Stimulated activated CD4-positive, alpha-beta T cell treated with anti-CD3 and anti-CD28 coated beads, TNF-alpha, amount 100 ng/mL, for 1 hour (primary cell): ENCODE results near the gene CASP1.
"Not testable (repeated sequence)": the region's sequence is repeated elsewhere in the genome, so short reads cannot be mapped to it uniquely, and the experiment has no call there.

Source experiments
- DNase-seq, 3 donors: peaks; one replicate each; pipeline ENCODE4 v3.0.0-alpha.2; 2020; ENCODE audit warnings: low read depth in 3 of 3, low spot score in 1 of 3

Gene CASP1

GRCh38 chr11:105046898-105047579, 12.1 kb upstream of the CASP1 start:
- no peak for DNase-seq

- DNase-seq, result no peak
These were observed 10.8 kb upstream of the CASP1 start for GRCh38 chr11:105045676-105046296.

- not testable (repeated sequence) for DNase-seq
These were observed 9.9 kb upstream of the CASP1 start, which contains the start of gene CARD16 for GRCh38 chr11:105044557-105045524. TSS of gene CARD16 (minus strand) at chr11:105045335. CDS start at chr11:105045297, 38 bp downstream.

GRCh38 chr11:105042178-105042577, 7.2 kb upstream of the CASP1 start:
- no peak for DNase-seq

- no peak for DNase-seq
These were observed 5.8 kb upstream of the CASP1 start for GRCh38 chr11:105040703-105041102.

- not testable (repeated sequence) for DNase-seq
These were observed 556 bp downstream of the CASP1 start for GRCh38 chr11:105034388-105034787.

- no peak for DNase-seq
These were observed 1.2 kb downstream of the CASP1 start for GRCh38 chr11:105033781-105034180.

- no peak for DNase-seq
These were observed 1.6 kb downstream of the CASP1 start for GRCh38 chr11:105033343-105033742.

GRCh38 chr11:105032495-105032894, 2.4 kb downstream of the CASP1 start:
- no peak for DNase-seq

GRCh38 chr11:105027678-105028077, 7.3 kb downstream of the CASP1 start:
- DNase-seq, result no peak

- no peak for DNase-seq
These were observed 10.6 kb downstream of the CASP1 start for GRCh38 chr11:105024394-105024793.

GRCh38 chr11:105023003-105023402, 11.9 kb downstream of the CASP1 start, which contains the start of gene CASP5:
TSS of gene CASP5 (minus strand) at chr11:105023168. CDS start at chr11:105023136, 32 bp downstream.
- no peak for DNase-seq

GRCh38 chr11:105022527-105022926, 12.4 kb downstream of the CASP1 start:
- DNase-seq, result no peak

GRCh38 chr11:105007463-105007862, 27.5 kb downstream of the CASP1 start:
- no peak for DNase-seq

GRCh38 chr11:105005451-105005845, 29.5 kb downstream of the CASP1 start:
- DNase-seq, result no peak

- DNase-seq, result no peak
These were observed 30.9 kb downstream of the CASP1 start for GRCh38 chr11:105004021-105004420.

GRCh38 chr11:105003151-105003550, 31.8 kb downstream of the CASP1 start:
- DNase-seq, result no peak

- DNase-seq, result peak; percentile 6 to 35 (median 16)
These were observed 34.1 kb downstream of the CASP1 start for GRCh38 chr11:105000797-105001196.

GRCh38 chr11:105000167-105000566, 34.8 kb downstream of the CASP1 start:
- no peak for DNase-seq

- DNase-seq, result no peak
These were observed 35.2 kb downstream of the CASP1 start for GRCh38 chr11:104999721-105000120.

GRCh38 chr11:104997288-104997687, 37.7 kb downstream of the CASP1 start:
- no peak for DNase-seq
